Tibial nerve (tissue), 3 donors: ENCODE measurements around the gene CARD11.

Experiments used
- CTCF ChIP-seq, 5 experiments: fragments of 200-600 bp in 3 of 5; fragments of 450-650 bp in 2 of 5; sonication (generic) in 3 of 5; IDR thresholded peaks; one replicate each; pipeline ENCODE4 v1.5.1; 2016 to 2019; ENCODE audit warnings: antibody characterized with exemption in 5 of 5, mild to moderate bottlenecking in 3 of 5, moderate library complexity in 2 of 5
- POLR2A ChIP-seq, 2 donors: fragments of 450-650 bp; IDR thresholded peaks; one replicate each; pipeline ENCODE4 v1.6.1; 2017; ENCODE audit warnings: antibody characterized with exemption in 2 of 2, mild to moderate bottlenecking in 2 of 2, moderate library complexity in 2 of 2

DNA sequence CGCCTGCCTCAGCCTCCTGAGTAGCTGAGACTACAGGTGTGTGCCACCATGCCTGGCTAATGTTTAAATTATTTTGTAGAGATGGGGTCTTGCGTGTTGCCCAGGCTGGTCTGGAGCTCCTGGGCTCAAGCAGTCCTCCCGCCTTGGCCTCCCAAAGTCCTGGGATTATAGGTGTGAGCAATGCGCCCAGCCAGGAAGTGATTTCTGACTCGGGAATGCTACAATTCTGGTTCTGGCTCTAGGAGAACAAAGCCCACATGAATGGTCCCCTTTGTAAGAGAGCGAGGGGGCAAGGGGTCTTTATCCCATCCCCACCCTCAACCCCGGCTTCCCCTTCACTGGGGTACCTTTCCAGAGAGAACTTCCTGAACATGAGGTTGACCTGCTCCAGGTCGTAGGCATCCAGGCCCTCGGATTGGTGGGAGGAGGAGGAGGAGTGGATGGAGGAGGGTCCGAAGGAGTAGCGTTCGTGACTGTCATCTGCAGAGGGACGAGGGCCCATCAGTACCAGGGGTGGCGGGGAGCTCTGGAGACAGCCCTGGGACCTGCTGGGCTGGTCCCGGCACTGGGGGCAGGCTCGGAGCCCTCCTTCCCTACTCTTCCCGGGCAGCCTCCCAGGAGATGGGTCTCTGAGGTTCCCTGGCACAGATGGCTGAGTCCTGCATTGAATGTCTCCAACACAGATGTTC is 119.6 kb downstream of the CARD11 start:
- TF ChIP-seq CTCF (IDR thresholded peaks at IDR 0.05) (no peak), POLR2A (IDR thresholded peaks at IDR 0.05) (no peak)
